Fibroblast of villous mesenchyme (primary cell): ENCODE measurements around the gene SLAMF6. TPM values are rescaled to one million over a fixed set of nuclear protein-coding genes. Genes with fewer than 3 reads are reported as not detected.

Experiments
- DNase-seq: peaks from one replicate; pipeline ENCODE4 v3.0.0-alpha.2; 2010; ENCODE audit warnings: low read depth
- H3K4me3 ChIP-seq: 2 replicates; pipeline ENCODE4 v1.5.1; 2011; ENCODE audit warnings: low read depth, mild to moderate bottlenecking, low read length
- total RNA-seq: library from RNA; depleted of rRNA; stranded (reverse); fragments of >200 nt; gene quantifications from 2 replicates; pipeline ENCODE4 v1.2.3, GENCODE V29; 2012
- TF ChIP-seq, protein P1 (sequence below): IDR thresholded peaks from 2 replicates; pipeline ENCODE4 v1.5.1; 2012; ENCODE audit warnings: low read depth, mild to moderate bottlenecking, low read length; ENCODE audit not compliant: insufficient read depth

The SLAMF6 gene
- total RNA-seq, 1 donor, result not detected

DNA sequence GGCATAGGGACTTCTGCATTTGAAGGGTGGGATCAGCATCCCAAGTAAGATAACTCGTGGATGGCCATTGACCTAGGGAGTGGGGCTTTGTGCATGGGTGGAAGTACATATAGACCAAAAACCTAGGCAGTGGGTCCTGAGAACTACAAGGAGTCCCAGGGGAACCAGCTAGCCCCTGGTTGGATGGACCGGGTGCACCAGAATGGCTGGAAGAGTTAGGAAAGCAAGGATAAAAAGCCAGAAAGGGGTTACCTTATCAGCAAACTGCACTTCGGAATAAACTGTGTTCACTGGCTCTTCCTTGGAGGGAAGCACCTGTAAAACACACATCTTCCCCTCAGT, 26.6 kb upstream of the SLAMF6 start:
- no peak for DNase-seq

GRCh38 chr1:160548960-160549664, 26.1 kb upstream of the SLAMF6 start:
- H3K4me3 ChIP-seq, result no peak overlapping the region
- DNase-seq, result no peak
- TF ChIP-seq, protein P1, sequence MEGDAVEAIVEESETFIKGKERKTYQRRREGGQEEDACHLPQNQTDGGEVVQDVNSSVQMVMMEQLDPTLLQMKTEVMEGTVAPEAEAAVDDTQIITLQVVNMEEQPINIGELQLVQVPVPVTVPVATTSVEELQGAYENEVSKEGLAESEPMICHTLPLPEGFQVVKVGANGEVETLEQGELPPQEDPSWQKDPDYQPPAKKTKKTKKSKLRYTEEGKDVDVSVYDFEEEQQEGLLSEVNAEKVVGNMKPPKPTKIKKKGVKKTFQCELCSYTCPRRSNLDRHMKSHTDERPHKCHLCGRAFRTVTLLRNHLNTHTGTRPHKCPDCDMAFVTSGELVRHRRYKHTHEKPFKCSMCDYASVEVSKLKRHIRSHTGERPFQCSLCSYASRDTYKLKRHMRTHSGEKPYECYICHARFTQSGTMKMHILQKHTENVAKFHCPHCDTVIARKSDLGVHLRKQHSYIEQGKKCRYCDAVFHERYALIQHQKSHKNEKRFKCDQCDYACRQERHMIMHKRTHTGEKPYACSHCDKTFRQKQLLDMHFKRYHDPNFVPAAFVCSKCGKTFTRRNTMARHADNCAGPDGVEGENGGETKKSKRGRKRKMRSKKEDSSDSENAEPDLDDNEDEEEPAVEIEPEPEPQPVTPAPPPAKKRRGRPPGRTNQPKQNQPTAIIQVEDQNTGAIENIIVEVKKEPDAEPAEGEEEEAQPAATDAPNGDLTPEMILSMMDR, result no peak

More for the DNA sequence above, 26.6 kb upstream of the SLAMF6 start:
- H3K4me3 ChIP-seq, result no peak overlapping the region
- TF ChIP-seq, protein P1, result no peak

DNA sequence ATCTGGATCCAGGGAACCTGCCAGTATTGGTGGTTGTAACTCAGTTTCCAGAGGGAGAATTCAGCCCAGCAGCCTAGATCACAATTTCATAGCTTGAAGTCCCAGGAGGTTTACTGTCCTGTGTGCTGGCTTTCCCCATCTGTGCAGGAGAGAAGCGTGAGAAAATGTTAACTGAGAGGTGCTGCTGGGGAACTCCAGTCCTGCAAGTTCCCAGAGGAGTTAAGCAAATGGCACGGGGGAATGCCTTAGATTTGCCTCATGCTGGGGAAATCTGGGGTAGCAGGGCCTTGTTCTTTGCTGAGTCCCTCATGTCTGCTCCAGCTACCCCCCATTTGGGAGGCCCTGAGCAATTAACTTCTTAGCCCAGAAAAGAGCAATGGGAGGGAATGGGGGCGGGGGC, 25.1 kb upstream of the SLAMF6 start:
- TF ChIP-seq, protein P1, result no peak
- no peak overlapping the region for H3K4me3 ChIP-seq
- DNase-seq, result no peak

GRCh38 chr1:160547422-160547821, 24.4 kb upstream of the SLAMF6 start:
- no peak overlapping the region for H3K4me3 ChIP-seq
- DNase-seq, result no peak
- TF ChIP-seq, protein P1, result no peak

DNA sequence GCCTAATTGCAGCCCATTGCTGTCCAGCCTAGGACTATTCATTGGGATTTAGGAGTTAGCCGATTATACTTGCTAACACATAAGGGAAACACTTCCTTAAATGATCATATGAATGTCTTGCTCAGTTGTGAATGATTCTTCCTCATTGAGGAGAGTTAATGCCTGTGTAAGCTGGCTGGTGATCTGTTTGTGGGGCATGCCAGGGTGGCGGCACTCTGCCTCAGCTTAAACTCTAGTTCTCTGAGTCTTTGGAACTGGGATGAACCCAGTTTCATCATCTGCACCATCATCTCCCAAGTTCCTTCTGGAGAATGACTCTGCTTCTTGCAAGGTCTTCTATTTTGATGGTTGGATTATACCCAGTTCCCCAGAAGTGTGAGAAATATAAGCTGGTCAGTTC, 23.9 kb upstream of the SLAMF6 start:
- no peak overlapping the region for H3K4me3 ChIP-seq
- no peak for DNase-seq
- TF ChIP-seq, protein P1, result no peak

- TF ChIP-seq, protein P1, result peak; percentile 43
- DNase-seq, result peak; percentile 3
- no peak overlapping the region for H3K4me3 ChIP-seq
Measured at GRCh38 chr1:160544647-160545046, 21.6 kb upstream of the SLAMF6 start.
